Measurements from ENCODE around the gene NOL12. TPM values are rescaled to one million over a fixed set of nuclear protein-coding genes. Genes with fewer than 3 reads are reported as not detected.

Gene NOL12
- total RNA-seq, 4 donors from 2014 or later = 44.1 to 143 (median 57.2) TPM

GRCh38 chr22:37739611-37740049, 53.5 kb downstream of the NOL12 start:
- DNase-seq = no peak
- H3K27ac ChIP-seq = peak overlapping the region; percentile 12 to 53 (median 46)

GRCh38 chr22:37740455-37741311, 54.5 kb downstream of the NOL12 start:
- no peaks in the 10 kb centered on the region for H3K9me3 ChIP-seq
- WGBS, 2 donors (ENCODE audit: low coverage in 1 of 2) = 70 to 81% methylated on average over 2 to 22 of the region's 22 CpGs
- no peaks in the 10 kb centered on the region for H3K27me3 ChIP-seq
- intact Hi-C loops (cut with DNase I; ENCODE audit: low total_unique reads) = no loop called here
- no peak overlapping the region for H3K4me3 ChIP-seq
- TF ChIP-seq POLR2A (IDR thresholded peaks at IDR 0.05) (no peak), CTCF (IDR thresholded peaks at IDR 0.05) (no peak)
- peaks cover 10 to 45% (median 29%) of the 10 kb centered on the region in 4 donors for H3K4me1 ChIP-seq
- H3K27ac ChIP-seq = peak overlapping the region; percentile 57 to 93 (median 85)
- in situ Hi-C loops (cut with MboI; ENCODE audit: low pct_ligation_motif_present in 1 of 4, low pct_unique_long_range_greater_than_20kb in 1 of 4, low sequenced_read_pairs in 3 of 4) = no loop called here
- no peaks in the 10 kb centered on the region for H3K36me3 ChIP-seq
- no peak for DNase-seq

More at GRCh38 chr22:37739611-37740049, 53.5 kb downstream of the NOL12 start:
- no peak overlapping the region for H3K4me3 ChIP-seq
- TF ChIP-seq POLR2A (IDR thresholded peaks at IDR 0.05) (no peak), POLR2AphosphoS5 (IDR thresholded peaks at IDR 0.05) (no peak), EP300 (IDR thresholded peaks at IDR 0.05; ENCODE audit: low read depth) (no peak), CTCF (IDR thresholded peaks at IDR 0.05) (no peak)
- H3K36me3 ChIP-seq = no peaks in the 10 kb centered on the region
- 74% methylated on average over 17 of the region's 17 CpGs; no CpG with 5 or more reads in 1 of the 2 donors for WGBS, 2 donors (ENCODE audit: low coverage in 1 of 2)
- H3K27me3 ChIP-seq = no peaks in the 10 kb centered on the region
- intact Hi-C loops (cut with DNase I; ENCODE audit: low total_unique reads) = no loop called here
- in situ Hi-C loops (cut with MboI; ENCODE audit: low pct_ligation_motif_present in 1 of 4, low pct_unique_long_range_greater_than_20kb in 1 of 4, low sequenced_read_pairs in 3 of 4) = no loop called here
- H3K4me1 ChIP-seq = peaks cover 13 to 44% (median 32%) of the 10 kb centered on the region in 4 donors
- no peaks in the 10 kb centered on the region for H3K9me3 ChIP-seq

GRCh38 chr22:37741312-37741795, 55.2 kb downstream of the NOL12 start:
- no peaks in the 10 kb centered on the region for H3K27me3 ChIP-seq
- H3K4me1 ChIP-seq = peaks cover 10 to 45% (median 29%) of the 10 kb centered on the region in 4 donors
- intact Hi-C loops (cut with DNase I; ENCODE audit: low total_unique reads) = no loop called here
- TF ChIP-seq POLR2A (IDR thresholded peaks at IDR 0.05) (no peak), EP300 (IDR thresholded peaks at IDR 0.05; ENCODE audit: low read depth) (peak; percentile 73), POLR2AphosphoS5 (IDR thresholded peaks at IDR 0.05) (peak; percentile 93 to 98 (median 95)), CTCF (IDR thresholded peaks at IDR 0.05) (no peak)
- H3K4me3 ChIP-seq = no peak overlapping the region
- in situ Hi-C loops (cut with MboI; ENCODE audit: low pct_ligation_motif_present in 1 of 4, low pct_unique_long_range_greater_than_20kb in 1 of 4, low sequenced_read_pairs in 3 of 4) = no loop called here
- peak; percentile 81 for DNase-seq
- no peaks in the 10 kb centered on the region for H3K9me3 ChIP-seq
- WGBS, 2 donors (ENCODE audit: low coverage in 1 of 2) = 43% methylated on average over 9 of the region's 9 CpGs; no CpG with 5 or more reads in 1 of the 2 donors
- H3K27ac ChIP-seq = peak overlapping the region; percentile 57 to 93 (median 85)
- H3K36me3 ChIP-seq = no peaks in the 10 kb centered on the region

- WGBS, 2 donors (ENCODE audit: low coverage in 1 of 2) = 65% methylated on average over 16 of the region's 16 CpGs; no CpG with 5 or more reads in 1 of the 2 donors
- Histone ChIP-seq H3K9me3 (no peaks in the 10 kb centered on the region), H3K27ac (peak overlapping the region; percentile 57 to 93 (median 85)), H3K4me3 (no peak overlapping the region), H3K27me3 (no peaks in the 10 kb centered on the region), H3K4me1 (peaks cover 16 to 53% (median 37%) of the 10 kb centered on the region in 4 donors), H3K36me3 (no peaks in the 10 kb centered on the region)
- intact Hi-C loops (cut with DNase I; ENCODE audit: low total_unique reads) (no loop called here), in situ Hi-C loops (cut with MboI; ENCODE audit: low pct_ligation_motif_present in 1 of 4, low pct_unique_long_range_greater_than_20kb in 1 of 4, low sequenced_read_pairs in 3 of 4) (no loop called here)
- TF ChIP-seq POLR2A (IDR thresholded peaks at IDR 0.05) = no peak
- TF ChIP-seq POLR2AphosphoS5 (IDR thresholded peaks at IDR 0.05) = peak in 1 of 3 donors; percentile 39
- TF ChIP-seq EP300 (IDR thresholded peaks at IDR 0.05; ENCODE audit: low read depth) = no peak
- TF ChIP-seq CTCF (IDR thresholded peaks at IDR 0.05) = no peak
- no peak for DNase-seq
Observed at GRCh38 chr22:37742376-37743171, 56.4 kb downstream of the NOL12 start.
